ENCODE results near the gene POLH. TPM values are rescaled to one million over a fixed set of nuclear protein-coding genes. Genes with fewer than 3 reads are reported as not detected.
A peak's percentile ranks its signal among the peaks of the same experiment; 100 is the strongest.
"Not testable (repeated sequence)": the region's sequence is repeated elsewhere in the genome, so short reads cannot be mapped to it uniquely, and the experiment has no call there.

Gene POLH
- total RNA-seq, 1 donor: 26.4 TPM

DNA sequence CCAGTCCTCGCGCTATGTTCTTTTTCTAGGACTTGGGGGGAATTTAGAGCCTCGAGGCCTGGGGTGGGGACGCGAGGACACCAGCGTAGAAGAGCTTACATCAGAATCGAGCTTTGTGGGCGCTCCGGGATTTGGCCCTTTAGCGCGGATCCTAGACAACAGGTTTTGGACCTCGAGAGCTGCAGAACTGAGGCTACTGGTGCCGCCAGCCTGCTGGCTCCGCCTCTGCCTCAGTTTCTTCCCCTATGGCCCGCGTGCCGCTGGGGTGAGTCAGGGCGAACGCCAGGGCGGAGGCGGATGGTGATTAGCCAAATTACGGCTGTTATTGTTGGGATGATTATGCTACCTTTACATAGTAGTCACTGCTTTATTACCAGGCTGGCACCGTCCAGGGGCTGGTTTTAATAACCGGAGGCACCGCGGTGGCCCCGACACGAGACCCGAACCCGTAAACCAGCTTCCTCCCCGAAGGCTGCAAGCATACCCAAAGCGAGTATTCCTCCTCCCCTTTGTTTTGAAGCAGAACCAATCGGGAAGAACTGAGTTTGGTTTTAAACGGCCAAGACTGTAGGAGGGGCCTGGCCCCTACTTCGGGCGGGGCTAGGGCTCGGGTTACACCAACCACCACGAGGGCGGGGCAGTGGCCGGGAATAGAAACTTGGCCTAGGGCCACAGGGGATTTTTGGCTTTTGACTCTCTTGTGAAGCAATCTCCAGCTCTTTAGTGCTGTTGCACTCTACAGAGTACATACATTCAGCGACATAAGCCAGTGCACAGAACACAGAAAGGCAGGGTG lies 53.7 kb downstream of the POLH start:
- Histone ChIP-seq H4K20me1 (ENCODE audit: insufficient read depth, low read length) (no peaks in the 10 kb centered on the region), H3K36me3 (ENCODE audit: insufficient read depth, low read length) (peaks cover 19% of the 10 kb centered on the region)

DNA sequence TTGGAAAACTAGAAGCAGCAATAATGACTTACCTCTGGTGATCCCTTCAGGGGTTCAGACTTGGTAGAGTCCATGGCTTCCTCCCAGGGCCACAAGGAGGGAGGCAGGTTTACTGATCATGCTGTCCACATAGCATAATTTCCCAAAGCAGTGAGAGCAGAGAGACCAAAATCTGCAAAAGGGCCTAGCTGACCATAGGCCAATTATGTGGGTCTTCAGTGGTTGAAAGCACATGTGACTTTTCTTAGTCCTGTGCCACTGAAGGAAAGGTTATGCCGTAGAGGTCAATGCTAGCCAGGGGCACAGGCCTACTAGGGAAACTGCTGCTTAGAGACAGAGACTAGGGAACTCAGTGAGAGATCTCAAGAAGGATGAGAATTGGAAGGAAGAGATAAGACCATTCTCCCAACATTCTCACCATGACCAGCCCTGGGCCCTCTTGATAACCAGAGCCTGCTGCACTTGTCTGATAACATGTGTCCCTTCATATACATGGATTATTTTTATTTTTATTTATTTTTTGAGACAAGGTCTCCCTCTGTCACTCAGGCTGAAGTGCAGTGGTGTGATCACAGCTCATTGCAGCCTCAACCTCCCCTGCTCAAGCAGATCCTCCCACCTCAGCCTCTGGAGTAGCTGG lies 55.1 kb downstream of the POLH start:
- DNase-seq (ENCODE audit: insufficient read length, low spot score, missing footprints): no peak
- TF ChIP-seq, protein P1, sequence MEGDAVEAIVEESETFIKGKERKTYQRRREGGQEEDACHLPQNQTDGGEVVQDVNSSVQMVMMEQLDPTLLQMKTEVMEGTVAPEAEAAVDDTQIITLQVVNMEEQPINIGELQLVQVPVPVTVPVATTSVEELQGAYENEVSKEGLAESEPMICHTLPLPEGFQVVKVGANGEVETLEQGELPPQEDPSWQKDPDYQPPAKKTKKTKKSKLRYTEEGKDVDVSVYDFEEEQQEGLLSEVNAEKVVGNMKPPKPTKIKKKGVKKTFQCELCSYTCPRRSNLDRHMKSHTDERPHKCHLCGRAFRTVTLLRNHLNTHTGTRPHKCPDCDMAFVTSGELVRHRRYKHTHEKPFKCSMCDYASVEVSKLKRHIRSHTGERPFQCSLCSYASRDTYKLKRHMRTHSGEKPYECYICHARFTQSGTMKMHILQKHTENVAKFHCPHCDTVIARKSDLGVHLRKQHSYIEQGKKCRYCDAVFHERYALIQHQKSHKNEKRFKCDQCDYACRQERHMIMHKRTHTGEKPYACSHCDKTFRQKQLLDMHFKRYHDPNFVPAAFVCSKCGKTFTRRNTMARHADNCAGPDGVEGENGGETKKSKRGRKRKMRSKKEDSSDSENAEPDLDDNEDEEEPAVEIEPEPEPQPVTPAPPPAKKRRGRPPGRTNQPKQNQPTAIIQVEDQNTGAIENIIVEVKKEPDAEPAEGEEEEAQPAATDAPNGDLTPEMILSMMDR (IDR thresholded peaks at IDR 0.05; ENCODE audit: extremely low read depth, low read depth, low read length): no peak
- H4K20me1 ChIP-seq (ENCODE audit: insufficient read depth, low read length): no peaks in the 10 kb centered on the region
- no peak overlapping the region for H3K27ac ChIP-seq (ENCODE audit: low read depth, low read length)
- H3K4me1 ChIP-seq (ENCODE audit: insufficient read depth, low read length): peaks cover 23% of the 10 kb centered on the region
- no peak overlapping the region for H3K4me2 ChIP-seq (ENCODE audit: insufficient read depth, low read length)
- no peaks in the 10 kb centered on the region for H3K9me3 ChIP-seq (ENCODE audit: low read depth, low read length)
- H3K27me3 ChIP-seq (ENCODE audit: insufficient read depth, low read length): no peaks in the 10 kb centered on the region
- peaks cover 34% of the 10 kb centered on the region for H3K79me2 ChIP-seq (ENCODE audit: insufficient read depth, low read length)
- H3K36me3 ChIP-seq (ENCODE audit: insufficient read depth, low read length): peaks cover 5% of the 10 kb centered on the region
- H3K4me3 ChIP-seq (ENCODE audit: insufficient read depth, low read length): no peak overlapping the region
- no peak overlapping the region for H2AFZ ChIP-seq (ENCODE audit: low read length)

More for the DNA sequence above, 53.7 kb downstream of the POLH start:
- H3K4me1 ChIP-seq (ENCODE audit: insufficient read depth, low read length): peaks cover 23% of the 10 kb centered on the region
- H3K4me2 ChIP-seq (ENCODE audit: insufficient read depth, low read length): peak overlapping the region; percentile 96
- no peaks in the 10 kb centered on the region for H3K9me3 ChIP-seq (ENCODE audit: low read depth, low read length)
- H3K79me2 ChIP-seq (ENCODE audit: insufficient read depth, low read length): peaks cover 39% of the 10 kb centered on the region
- H3K27me3 ChIP-seq (ENCODE audit: insufficient read depth, low read length): no peaks in the 10 kb centered on the region
- peak overlapping the region; percentile 84 for H3K4me3 ChIP-seq (ENCODE audit: insufficient read depth, low read length)
- TF ChIP-seq, protein P1 (IDR thresholded peaks at IDR 0.05; ENCODE audit: extremely low read depth, low read depth, low read length): no peak
- H2AFZ ChIP-seq (ENCODE audit: low read length): peak overlapping the region; percentile 97
- H3K27ac ChIP-seq (ENCODE audit: low read depth, low read length): peak overlapping the region; percentile 85
- DNase-seq (ENCODE audit: insufficient read length, low spot score, missing footprints): peak; percentile 98

DNA sequence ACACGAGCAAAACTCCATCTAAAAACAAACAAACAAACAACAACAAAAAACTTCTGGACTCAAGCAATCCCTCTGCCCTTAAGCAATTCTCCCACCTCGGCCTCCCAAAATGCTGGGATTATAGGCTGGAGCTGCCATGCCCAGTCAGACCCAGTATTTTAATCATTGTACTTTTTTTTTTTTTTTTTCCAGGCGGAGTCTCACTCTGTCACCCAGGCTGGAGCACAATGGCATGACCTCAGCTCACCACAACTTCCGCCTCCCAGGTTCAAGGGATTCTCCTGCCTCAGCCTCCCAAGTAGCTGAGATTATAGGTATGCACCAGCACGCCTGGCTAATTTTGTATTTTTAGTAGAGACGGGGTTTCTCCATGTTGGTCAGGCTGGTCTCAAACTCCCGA lies 57.0 kb downstream of the POLH start:
- not testable (repeated sequence) for H3K4me3 ChIP-seq (ENCODE audit: insufficient read depth, low read length); H3K9me3 ChIP-seq (ENCODE audit: low read depth, low read length)
- H3K79me2 ChIP-seq (ENCODE audit: insufficient read depth, low read length): peaks cover 34% of the 10 kb centered on the region

DNA sequence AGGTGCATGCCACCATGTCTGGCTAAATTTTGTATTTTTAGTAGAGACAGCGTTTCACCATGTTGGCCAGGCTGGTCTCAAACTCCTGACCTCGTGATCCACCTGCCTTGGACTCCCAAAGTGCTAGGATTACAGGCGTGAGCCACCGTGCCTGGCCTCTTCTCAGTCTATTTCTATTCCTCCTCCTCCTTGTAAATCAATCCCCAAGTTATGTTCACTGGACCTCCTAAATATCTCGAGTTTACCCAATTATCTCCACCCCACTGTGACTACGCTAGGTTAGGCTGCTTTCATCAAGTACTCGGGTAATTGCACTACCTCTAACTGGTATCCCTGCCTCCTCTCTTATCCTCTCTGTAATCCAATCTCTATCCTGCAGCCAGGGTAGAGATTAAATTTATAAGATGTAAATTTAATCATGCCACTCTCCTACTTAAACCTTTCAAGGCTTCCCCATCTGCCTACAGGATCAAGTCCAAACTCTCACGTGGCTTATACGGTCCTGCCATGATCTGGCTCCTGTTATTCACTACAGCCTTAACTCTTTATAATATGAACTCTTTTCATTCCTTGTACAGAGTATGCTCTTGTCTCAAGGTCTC lies 58.8 kb downstream of the POLH start:
- no peaks in the 10 kb centered on the region for H3K9me3 ChIP-seq (ENCODE audit: low read depth, low read length)
- H3K27ac ChIP-seq (ENCODE audit: low read depth, low read length): no peak overlapping the region
- peaks cover 11% of the 10 kb centered on the region for H3K4me1 ChIP-seq (ENCODE audit: insufficient read depth, low read length)
- H3K36me3 ChIP-seq (ENCODE audit: insufficient read depth, low read length): peaks cover 15% of the 10 kb centered on the region
- H2AFZ ChIP-seq (ENCODE audit: low read length): peak overlapping the region; percentile 96
- TF ChIP-seq, protein P1 (IDR thresholded peaks at IDR 0.05; ENCODE audit: extremely low read depth, low read depth, low read length): no peak
- H3K79me2 ChIP-seq (ENCODE audit: insufficient read depth, low read length): peaks cover 39% of the 10 kb centered on the region
- H3K4me3 ChIP-seq (ENCODE audit: insufficient read depth, low read length): peak overlapping the region; percentile 79
- no peak for DNase-seq (ENCODE audit: insufficient read length, low spot score, missing footprints)
- no peaks in the 10 kb centered on the region for H3K27me3 ChIP-seq (ENCODE audit: insufficient read depth, low read length)
- H4K20me1 ChIP-seq (ENCODE audit: insufficient read depth, low read length): peaks cover 12% of the 10 kb centered on the region
- H3K4me2 ChIP-seq (ENCODE audit: insufficient read depth, low read length): no peak overlapping the region

More for the DNA sequence above, 57.0 kb downstream of the POLH start:
- H2AFZ ChIP-seq (ENCODE audit: low read length); H3K27me3 ChIP-seq (ENCODE audit: insufficient read depth, low read length); H4K20me1 ChIP-seq (ENCODE audit: insufficient read depth, low read length); H3K27ac ChIP-seq (ENCODE audit: low read depth, low read length); DNase-seq (ENCODE audit: insufficient read length, low spot score, missing footprints); H3K4me2 ChIP-seq (ENCODE audit: insufficient read depth, low read length); H3K36me3 ChIP-seq (ENCODE audit: insufficient read depth, low read length): not testable (repeated sequence)
- H3K4me1 ChIP-seq (ENCODE audit: insufficient read depth, low read length): peaks cover 17% of the 10 kb centered on the region

Data from osteoblast (primary cell).